GM23338 (cell line): ENCODE results near the gene DTD1. TPM values are rescaled to one million over a fixed set of nuclear protein-coding genes. Genes with fewer than 3 reads are reported as not detected.

Experiments used
- ATAC-seq: fragments of 200-7000 bp; cut with Tn5 transposase; 3 replicates; pipeline ENCODE4 v1.9.1; 2020
- DNase-seq: peaks from one replicate; pipeline ENCODE4 v3.0.0-alpha.2; 2015; ENCODE audit warnings: low spot score
- H2AFZ ChIP-seq: fragments of 200-600 bp; sonication (generic); 2 replicates; pipeline ENCODE4 v1.8.0; 2016; ENCODE audit warnings: antibody characterized with exemption, mild to moderate bottlenecking, moderate library complexity
- H3F3A ChIP-seq: fragments of 200-600 bp; sonication (generic); replicated peaks from 2 replicates; pipeline ENCODE4 v1.8.0; 2017; ENCODE audit warnings: antibody characterized with exemption, mixed run types, low read depth
- H3K27ac ChIP-seq: fragments of 200-600 bp; sonication (generic); 2 replicates; pipeline ENCODE4 v1.6.1; 2016; ENCODE audit warnings: low read depth
- H3K27me3 ChIP-seq: fragments of 200-600 bp; sonication (generic); 2 replicates; pipeline ENCODE4 v1.8.0; 2016; ENCODE audit warnings: mild to moderate bottlenecking, mixed run types, moderate library complexity; ENCODE audit not compliant: insufficient read depth
- H3K36me3 ChIP-seq: fragments of 200-600 bp; sonication (generic); 2 replicates; pipeline ENCODE4 v1.8.0; 2016; ENCODE audit warnings: mild to moderate bottlenecking; ENCODE audit not compliant: insufficient read depth
- H3K4me1 ChIP-seq: fragments of 200-600 bp; sonication (generic); 2 replicates; pipeline ENCODE4 v1.8.0; 2016; ENCODE audit warnings: mild to moderate bottlenecking, moderate library complexity; ENCODE audit not compliant: insufficient read depth
- H3K4me2 ChIP-seq: fragments of 200-600 bp; sonication (generic); 2 replicates; pipeline ENCODE4 v1.7.1; 2017; ENCODE audit warnings: mixed run types
- H3K4me3 ChIP-seq: fragments of 200-600 bp; sonication (generic); 2 replicates; pipeline ENCODE4 v1.6.1; 2016; ENCODE audit warnings: mixed run types
- H3K79me2 ChIP-seq: fragments of 200-600 bp; sonication (generic); replicated peaks from 2 replicates; pipeline ENCODE4 v1.8.0; 2017; ENCODE audit warnings: mild to moderate bottlenecking; ENCODE audit not compliant: insufficient read depth
- H3K9me2 ChIP-seq: fragments of 200-600 bp; sonication (generic); 2 replicates; pipeline ENCODE4 v1.8.0; 2017; ENCODE audit not compliant: insufficient read depth
- H4K20me1 ChIP-seq: fragments of 200-600 bp; sonication (generic); replicated peaks from 2 replicates; pipeline ENCODE4 v1.8.0; 2017; ENCODE audit warnings: mild to moderate bottlenecking; ENCODE audit not compliant: insufficient read depth
- H3K27ac Mint-ChIP-seq: 2 replicates; pipeline ENCODE4 v1.8.0; 2020; ENCODE audit warnings: inconsistent platforms, mild to moderate bottlenecking, moderate library complexity, mixed read lengths
- H3K27me3 Mint-ChIP-seq: 3 replicates; pipeline ENCODE4 v1.8.0; 2022; ENCODE audit warnings: low read depth, mild to moderate bottlenecking, moderate library complexity, mixed read lengths, inconsistent platforms; ENCODE audit not compliant: insufficient read depth, poor library complexity
- H3K36me3 Mint-ChIP-seq: 3 replicates; pipeline ENCODE4 v1.8.0; 2021; ENCODE audit warnings: low read depth, mild to moderate bottlenecking, inconsistent platforms, moderate library complexity, mixed read lengths
- H3K4me1 Mint-ChIP-seq: 3 replicates; pipeline ENCODE4 v1.8.0; 2020; ENCODE audit warnings: mild to moderate bottlenecking, inconsistent platforms, mixed read lengths
- H3K4me3 Mint-ChIP-seq: 3 replicates; pipeline ENCODE4 v1.8.0; 2021; ENCODE audit warnings: moderate library complexity, mild to moderate bottlenecking, inconsistent platforms, mixed read lengths
- H3K9me3 Mint-ChIP-seq: 3 replicates; pipeline ENCODE4 v1.8.0; 2020; ENCODE audit warnings: moderate library complexity, mild to moderate bottlenecking, inconsistent platforms, mixed read lengths
- CREB1 ChIP-seq: fragments of 250-450 bp; sonication (Bioruptor Pico); IDR thresholded peaks from 2 replicates; pipeline ENCODE4 v1.5.0; 2020; ENCODE audit warnings: low read depth, mild to moderate bottlenecking, moderate library complexity
- CTCF ChIP-seq, 2 experiments: fragments of 200-600 bp in 1 of 2; sonication (generic) in 1 of 2; conservative IDR thresholded peaks; 2 replicates each; pipeline versions ENCODE4 v1.5.1 to v1.6.1; 2016 to 2017; ENCODE audit warnings: antibody characterized with exemption in 2 of 2, low read depth in 2 of 2, mild to moderate bottlenecking in 2 of 2, moderate library complexity in 1 of 2
- EZH2 ChIP-seq: fragments of 200-600 bp; sonication (generic); IDR thresholded peaks from one replicate; pipeline ENCODE4 v1.8.0; 2017; ENCODE audit warnings: antibody characterized with exemption, mild to moderate bottlenecking, low read depth; ENCODE audit not compliant: unreplicated experiment
- EZH2phosphoT487 ChIP-seq: fragments of 200-600 bp; sonication (generic); IDR thresholded peaks from one replicate; pipeline ENCODE4 v1.8.1; 2018; ENCODE audit warnings: antibody characterized with exemption; ENCODE audit not compliant: unreplicated experiment
- JUNB ChIP-seq: IDR thresholded peaks from one replicate; pipeline ENCODE4 v1.6.1; 2016; ENCODE audit warnings: antibody characterized with exemption; ENCODE audit not compliant: unreplicated experiment
- NANOG ChIP-seq: IDR thresholded peaks from 2 replicates; pipeline ENCODE4 v1.6.1; 2016; ENCODE audit warnings: antibody characterized with exemption, borderline replicate concordance
- POLR2AphosphoS5 ChIP-seq: IDR thresholded peaks from 2 replicates; pipeline ENCODE4 v1.6.1; 2016; ENCODE audit warnings: antibody characterized with exemption, low read depth
- ZNF114 ChIP-seq: fragments of 250-450 bp; sonication (Bioruptor Pico); IDR thresholded peaks from 2 replicates; pipeline ENCODE4 v1.5.0; 2020; ENCODE audit warnings: mild to moderate bottlenecking, moderate library complexity
- ZNF331 ChIP-seq: fragments of 250-450 bp; sonication (Bioruptor Pico); IDR thresholded peaks from 2 replicates; pipeline ENCODE4 v1.5.0; 2020; ENCODE audit warnings: low read depth, mild to moderate bottlenecking, moderate library complexity
- polyA plus RNA-seq: library from polyadenylated mRNA; unstranded; fragments of >200 nt; fragmentation: Nextera tagmentation; extraction: Ambion mirVana; gene quantifications from 2 replicates; pipeline ENCODE4 v1.2.1, GENCODE V29; 2016
- total RNA-seq: library from RNA; depleted of rRNA; stranded (reverse); fragments of >200 nt; shearing (Covaris generic); gene quantifications from 2 replicates; pipeline ENCODE4 v1.2.3, GENCODE V29; 2014
- TF ChIP-seq, protein P1 (sequence below): IDR thresholded peaks from one replicate; pipeline ENCODE4 v1.6.1; 2018; ENCODE audit warnings: antibody characterized with exemption; ENCODE audit not compliant: unreplicated experiment
- TF ChIP-seq, protein P2 (sequence below): IDR thresholded peaks from 2 replicates; pipeline ENCODE4 v1.6.1; 2016; ENCODE audit warnings: antibody characterized with exemption

DTD1 gene
- total and polyA plus RNA-seq, 2 experiments from 2014 or later, result 69.8 to 74.0 TPM

GRCh38 chr20:18811186-18811585, 223.3 kb downstream of the DTD1 start (continued):
- TF ChIP-seq, protein P1, sequence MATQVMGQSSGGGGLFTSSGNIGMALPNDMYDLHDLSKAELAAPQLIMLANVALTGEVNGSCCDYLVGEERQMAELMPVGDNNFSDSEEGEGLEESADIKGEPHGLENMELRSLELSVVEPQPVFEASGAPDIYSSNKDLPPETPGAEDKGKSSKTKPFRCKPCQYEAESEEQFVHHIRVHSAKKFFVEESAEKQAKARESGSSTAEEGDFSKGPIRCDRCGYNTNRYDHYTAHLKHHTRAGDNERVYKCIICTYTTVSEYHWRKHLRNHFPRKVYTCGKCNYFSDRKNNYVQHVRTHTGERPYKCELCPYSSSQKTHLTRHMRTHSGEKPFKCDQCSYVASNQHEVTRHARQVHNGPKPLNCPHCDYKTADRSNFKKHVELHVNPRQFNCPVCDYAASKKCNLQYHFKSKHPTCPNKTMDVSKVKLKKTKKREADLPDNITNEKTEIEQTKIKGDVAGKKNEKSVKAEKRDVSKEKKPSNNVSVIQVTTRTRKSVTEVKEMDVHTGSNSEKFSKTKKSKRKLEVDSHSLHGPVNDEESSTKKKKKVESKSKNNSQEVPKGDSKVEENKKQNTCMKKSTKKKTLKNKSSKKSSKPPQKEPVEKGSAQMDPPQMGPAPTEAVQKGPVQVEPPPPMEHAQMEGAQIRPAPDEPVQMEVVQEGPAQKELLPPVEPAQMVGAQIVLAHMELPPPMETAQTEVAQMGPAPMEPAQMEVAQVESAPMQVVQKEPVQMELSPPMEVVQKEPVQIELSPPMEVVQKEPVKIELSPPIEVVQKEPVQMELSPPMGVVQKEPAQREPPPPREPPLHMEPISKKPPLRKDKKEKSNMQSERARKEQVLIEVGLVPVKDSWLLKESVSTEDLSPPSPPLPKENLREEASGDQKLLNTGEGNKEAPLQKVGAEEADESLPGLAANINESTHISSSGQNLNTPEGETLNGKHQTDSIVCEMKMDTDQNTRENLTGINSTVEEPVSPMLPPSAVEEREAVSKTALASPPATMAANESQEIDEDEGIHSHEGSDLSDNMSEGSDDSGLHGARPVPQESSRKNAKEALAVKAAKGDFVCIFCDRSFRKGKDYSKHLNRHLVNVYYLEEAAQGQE, result no peak
- TF ChIP-seq, protein P2, sequence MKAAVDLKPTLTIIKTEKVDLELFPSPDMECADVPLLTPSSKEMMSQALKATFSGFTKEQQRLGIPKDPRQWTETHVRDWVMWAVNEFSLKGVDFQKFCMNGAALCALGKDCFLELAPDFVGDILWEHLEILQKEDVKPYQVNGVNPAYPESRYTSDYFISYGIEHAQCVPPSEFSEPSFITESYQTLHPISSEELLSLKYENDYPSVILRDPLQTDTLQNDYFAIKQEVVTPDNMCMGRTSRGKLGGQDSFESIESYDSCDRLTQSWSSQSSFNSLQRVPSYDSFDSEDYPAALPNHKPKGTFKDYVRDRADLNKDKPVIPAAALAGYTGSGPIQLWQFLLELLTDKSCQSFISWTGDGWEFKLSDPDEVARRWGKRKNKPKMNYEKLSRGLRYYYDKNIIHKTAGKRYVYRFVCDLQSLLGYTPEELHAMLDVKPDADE, result no peak
- TF ChIP-seq CTCF (conservative IDR thresholded peaks at IDR 0.05; ENCODE audit: low read depth in 2 of 2) (no peak), EZH2phosphoT487 (no peak)

- no peak overlapping the region for H3K27ac ChIP-seq
- ATAC-seq (no peak), DNase-seq (no peak)
- Mint-ChIP-seq H3K4me1 (no peaks in the 10 kb centered on the region), H3K36me3 (no peaks in the 10 kb centered on the region), H3K27ac (no peak overlapping the region), H3K9me3 (no peaks in the 10 kb centered on the region), H3K27me3 (no peaks in the 10 kb centered on the region), H3K4me3 (no peak overlapping the region)
- TF ChIP-seq ZNF114 (CRISPR knock-in tag) (no peak), POLR2AphosphoS5 (no peak), NANOG (no peak), EZH2phosphoT487 (no peak), EZH2 (no peak), CREB1 (CRISPR knock-in tag) (no peak), CTCF (conservative IDR thresholded peaks at IDR 0.05; ENCODE audit: low read depth in 2 of 2) (no peak), JUNB (no peak), ZNF331 (no peak)
- TF ChIP-seq, protein P2, result no peak
- TF ChIP-seq, protein P1, result no peak
- no peaks in the 10 kb centered on the region for H4K20me1 ChIP-seq
- H3K4me2 ChIP-seq, result no peak overlapping the region
- H3K79me2 ChIP-seq, result no peaks in the 10 kb centered on the region
- H3K9me2 ChIP-seq, result peaks cover 6% of the 10 kb centered on the region; the same call in 1 of the 2 replicates
- H3K27me3 ChIP-seq, result no peaks in the 10 kb centered on the region
- no peaks in the 10 kb centered on the region for H3F3A ChIP-seq
- no peak overlapping the region for H2AFZ ChIP-seq
- H3K36me3 ChIP-seq, result no peaks in the 10 kb centered on the region
- H3K4me1 ChIP-seq, result no peaks in the 10 kb centered on the region
- no peak overlapping the region for H3K4me3 ChIP-seq
These were observed 224.1 kb downstream of the DTD1 start for GRCh38 chr20:18811904-18812303.
